Small intestine (tissue), 4 donors: ENCODE measurements around the gene INTS1. TPM values are rescaled to one million over a fixed set of nuclear protein-coding genes. Genes with fewer than 3 reads are reported as not detected.

Experiments used
- polyA plus RNA-seq, 4 donors: library from polyadenylated mRNA; stranded (reverse) in 3 of 4; unstranded in 1 of 4; fragments of 200-250 nt in 3 of 4; fragments of 120-200 nt in 1 of 4; gene quantifications; one replicate each; pipeline versions ENCODE4 v1.2.1 to v1.2.3, GENCODE V29; 2013
- donor health status: healthy with polysubstance abuse.
- donor health status: Bipolar disorder and iron deficiency.
- donor health status: healthy.

Gene INTS1
- polyA plus RNA-seq, 4 donors: 48.9 to 83.2 (median 68.9) TPM

Other genes starting within 250 kb of the INTS1 start
- 100 to 1,000 TPM in 2 of 4 donors, 10 to 100 TPM in 2; 67.9 to 533 (median 264) TPM for gene MICALL2, start 44.9 kb downstream of the INTS1 start, polyA plus RNA-seq
- 10 to 100 TPM; 23.9 to 34.2 (median 27.9) TPM for gene MAFK, start 26.3 kb upstream of the INTS1 start, polyA plus RNA-seq
- gene TMEM184A, start 51.8 kb upstream of the INTS1 start, polyA plus RNA-seq: 10 to 100 TPM; 30.0 to 55.0 (median 44.3) TPM
- gene PSMG3, start 65.6 kb upstream of the INTS1 start, polyA plus RNA-seq: 10 to 100 TPM; 28.7 to 73.1 (median 69.8) TPM
- gene ELFN1, start 165.9 kb upstream of the INTS1 start, polyA plus RNA-seq: 1 to 10 TPM in 1 of 4 donors, under 1 TPM in 1, not detected in 2; 0.80 to 2.0 TPM